Nephron (organoid): ENCODE results near the gene IGFBP5.

ENCODE experiments used
- H3K27ac Mint-ChIP-seq, 3 experiments: 2 replicates each; pipeline ENCODE4 v1.8.0; 2020; ENCODE audit warnings: mixed read lengths in 3 of 3, mild to moderate bottlenecking in 2 of 3, moderate library complexity in 1 of 3
- H3K27me3 Mint-ChIP-seq: 2 replicates; pipeline ENCODE4 v1.8.0; 2021; ENCODE audit warnings: low read depth, mild to moderate bottlenecking, moderate library complexity, mixed read lengths
- H3K36me3 Mint-ChIP-seq: 2 replicates; pipeline ENCODE4 v1.8.0; 2020; ENCODE audit warnings: low read depth, mixed read lengths
- H3K4me1 Mint-ChIP-seq: 2 replicates; pipeline ENCODE4 v1.8.0; 2020; ENCODE audit warnings: mixed read lengths
- H3K4me3 Mint-ChIP-seq, 3 experiments: 2 replicates each; pipeline ENCODE4 v1.8.0; 2020; ENCODE audit warnings: mild to moderate bottlenecking in 3 of 3, mixed read lengths in 3 of 3, moderate library complexity in 2 of 3
- H3K9me3 Mint-ChIP-seq: 2 replicates; pipeline ENCODE4 v1.8.0; 2020; ENCODE audit warnings: mixed read lengths
- CTCF ChIP-seq, 3 experiments: fragments of 200-600 bp; sonication (generic); IDR thresholded peaks; one replicate each; pipeline ENCODE4 v1.5.0; 2021; ENCODE audit warnings: antibody characterized with exemption in 3 of 3; ENCODE audit not compliant: unreplicated experiment in 3 of 3

IGFBP5 gene

GRCh38 chr2:216633616-216634369 is 61.6 kb downstream of the IGFBP5 start:
- Mint-ChIP-seq H3K4me3 (peak overlapping the region; percentile 98 to 99 (median 98)), H3K4me1 (peaks cover 44% of the 10 kb centered on the region), H3K36me3 (peaks cover 8% of the 10 kb centered on the region), H3K9me3 (no peaks in the 10 kb centered on the region), H3K27ac (peak overlapping the region; percentile 95), H3K27me3 (peaks cover 12% of the 10 kb centered on the region)
- no peak for TF ChIP-seq CTCF (IDR thresholded peaks at IDR 0.05; ENCODE audit: unreplicated experiment in 3 of 3)

- Mint-ChIP-seq H3K27me3 (peaks cover 12% of the 10 kb centered on the region), H3K9me3 (no peaks in the 10 kb centered on the region), H3K4me3 (peak within 1 kb of the TSS; percentile 98 to 99 (median 98)), H3K27ac (peak within 1 kb of the TSS; percentile 95), H3K4me1 (peaks cover 44% of the 10 kb centered on the region), H3K36me3 (peaks cover 8% of the 10 kb centered on the region)
- TF ChIP-seq CTCF (IDR thresholded peaks at IDR 0.05; ENCODE audit: unreplicated experiment in 3 of 3): no peak
Observed at GRCh38 chr2:216632952-216633615, 62.3 kb downstream of the IGFBP5 start, which contains the start of gene IGFBP2. IGFBP2 (plus strand) TSS chr2:216633420; CDS start chr2:216633524, 104 bp downstream.

GRCh38 chr2:216632346-216632951 is 62.9 kb downstream of the IGFBP5 start:
- Mint-ChIP-seq H3K27ac (peak overlapping the region; percentile 67 to 85 (median 70)), H3K4me1 (peaks cover 42% of the 10 kb centered on the region), H3K9me3 (no peaks in the 10 kb centered on the region), H3K27me3 (peaks cover 10% of the 10 kb centered on the region), H3K36me3 (peaks cover 6% of the 10 kb centered on the region), H3K4me3 (peak overlapping the region; percentile 87 to 93 (median 91))
- TF ChIP-seq CTCF (IDR thresholded peaks at IDR 0.05; ENCODE audit: unreplicated experiment in 3 of 3): no peak

GRCh38 chr2:216629784-216630183 is 65.6 kb downstream of the IGFBP5 start:
- Mint-ChIP-seq H3K4me3 (peak overlapping the region in 1 of 3 experiments; percentile 50), H3K27ac (no peak overlapping the region), H3K4me1 (peaks cover 16% of the 10 kb centered on the region), H3K9me3 (no peaks in the 10 kb centered on the region), H3K27me3 (peaks cover 14% of the 10 kb centered on the region), H3K36me3 (no peaks in the 10 kb centered on the region)
- TF ChIP-seq CTCF (IDR thresholded peaks at IDR 0.05; ENCODE audit: unreplicated experiment in 3 of 3): no peak

GRCh38 chr2:216626875-216627245 is 68.5 kb downstream of the IGFBP5 start:
- no peaks in the 10 kb centered on the region for H3K9me3 Mint-ChIP-seq
- H3K36me3 Mint-ChIP-seq: no peaks in the 10 kb centered on the region
- H3K4me1 Mint-ChIP-seq: no peaks in the 10 kb centered on the region
- TF ChIP-seq CTCF (IDR thresholded peaks at IDR 0.05; ENCODE audit: unreplicated experiment in 3 of 3): no peak
- peaks cover 12% of the 10 kb centered on the region for H3K27me3 Mint-ChIP-seq
- H3K27ac Mint-ChIP-seq: no peak overlapping the region
- no peak overlapping the region for H3K4me3 Mint-ChIP-seq
